GM10847 (cell line): ENCODE results near the gene VGLL3.

Source experiments
- POLR2A ChIP-seq: IDR thresholded peaks from 2 replicates; pipeline ENCODE4 v1.6.1; 2011; ENCODE audit not compliant: insufficient read length; ENCODE audit errors: extremely low read depth

The VGLL3 gene

GRCh38 chr3:86991840-86992435 is 989 bp upstream of the VGLL3 start:
- no peak for TF ChIP-seq POLR2A

- TF ChIP-seq POLR2A = no peak
Measured at GRCh38 chr3:86991482-86991815, 500 bp upstream of the VGLL3 start.

- TF ChIP-seq POLR2A = no peak
Measured at GRCh38 chr3:86990012-86990733, 776 bp downstream of the VGLL3 start.

GRCh38 chr3:86989611-86990010 is 1.3 kb downstream of the VGLL3 start:
- TF ChIP-seq POLR2A = no peak

- no peak for TF ChIP-seq POLR2A
Measured at GRCh38 chr3:86989006-86989405, 1.9 kb downstream of the VGLL3 start.

GRCh38 chr3:86988235-86988634 is 2.7 kb downstream of the VGLL3 start:
- TF ChIP-seq POLR2A = no peak

- TF ChIP-seq POLR2A = no peak
Measured at GRCh38 chr3:86987421-86987715, 3.6 kb downstream of the VGLL3 start.

GRCh38 chr3:86986671-86987420 is 4.1 kb downstream of the VGLL3 start:
- TF ChIP-seq POLR2A = no peak

GRCh38 chr3:86985181-86985826 is 5.6 kb downstream of the VGLL3 start:
- TF ChIP-seq POLR2A = no peak

- no peak for TF ChIP-seq POLR2A
Measured at GRCh38 chr3:86984271-86984670, 6.7 kb downstream of the VGLL3 start.

- TF ChIP-seq POLR2A = no peak
Measured at GRCh38 chr3:86982883-86983282, 8.1 kb downstream of the VGLL3 start.

GRCh38 chr3:86978111-86978551 is 12.8 kb downstream of the VGLL3 start:
- no peak for TF ChIP-seq POLR2A

- TF ChIP-seq POLR2A = no peak
Measured at GRCh38 chr3:86976219-86976618, 14.7 kb downstream of the VGLL3 start.

GRCh38 chr3:86973440-86973839 is 17.5 kb downstream of the VGLL3 start:
- TF ChIP-seq POLR2A = no peak

- no peak for TF ChIP-seq POLR2A
Measured at GRCh38 chr3:86969500-86970189, 21.3 kb downstream of the VGLL3 start.
